HEK293 (cell line): ENCODE results near the gene CYP2S1.
A peak's percentile ranks its signal among the peaks of the same experiment; 100 is the strongest.

Experiments used
- CTCF ChIA-PET: fragments of 350-600 bp; formaldehyde crosslinking; extraction: SDS; loops from one replicate; lab custom pipeline; 2021; ENCODE audit warnings: antibody characterized with exemption; lab: Yijun Ruan, JAX
- POLR2A ChIA-PET: fragments of 300-600 bp; formaldehyde crosslinking; extraction: SDS; loops from one replicate; lab custom pipeline; 2020; ENCODE audit warnings: antibody characterized with exemption, inconsistent platforms; lab: Yijun Ruan, JAX
- H3K27ac ChIP-seq: fragments of 200-500 bp; sonication (Bioruptor generic); 2 replicates; pipeline ENCODE4 v1.5.1; 2014; ENCODE audit warnings: low read depth, low read length, control low read depth, inconsistent platforms; ENCODE audit errors: extremely low read depth
- H3K36me3 ChIP-seq, 2 experiments: fragments of 200-500 bp in 1 of 2; sonication (Bioruptor generic) in 1 of 2; 1 replicate in 1 of 2; 2 replicates in 1 of 2; pipeline ENCODE4 v1.5.1; 2014 to 2017; ENCODE audit warnings: inconsistent platforms in 2 of 2, low read length in 2 of 2; ENCODE audit not compliant: control insufficient read depth in 2 of 2, insufficient read depth in 1 of 2
- H3K4me1 ChIP-seq: fragments of 200-500 bp; sonication (Bioruptor generic); 2 replicates; pipeline ENCODE4 v1.5.1; 2014; ENCODE audit warnings: mild to moderate bottlenecking, low read length, inconsistent platforms; ENCODE audit not compliant: control insufficient read depth, insufficient read depth
- H3K4me3 ChIP-seq: 2 replicates; pipeline ENCODE4 v1.5.1; 2011; ENCODE audit warnings: low read depth, mild to moderate bottlenecking, control low read depth, low read length, moderate library complexity
- H3K9me3 ChIP-seq: fragments of 200-500 bp; sonication (Bioruptor generic); 2 replicates; pipeline ENCODE4 v1.5.1; 2014; ENCODE audit warnings: low read depth, low read length, inconsistent platforms; ENCODE audit not compliant: control insufficient read depth, insufficient read depth
- IKZF3 ChIP-seq: fragments of 450-650 bp; IDR thresholded peaks from 2 replicates; pipeline ENCODE4 v1.5.0; 2018; ENCODE audit warnings: missing biosample characterization, mild to moderate bottlenecking, missing genetic modification characterization, moderate library complexity
- PRDM2 ChIP-seq: fragments of 450-650 bp; formaldehyde crosslinking; IDR thresholded peaks from 2 replicates; pipeline ENCODE4 v1.5.1; 2016; ENCODE audit warnings: missing biosample characterization, missing genetic modification characterization, borderline replicate concordance
- SP7 ChIP-seq: fragments of 450-650 bp; formaldehyde crosslinking; IDR thresholded peaks from 2 replicates; pipeline ENCODE4 v1.5.1; 2016; ENCODE audit warnings: missing biosample characterization, missing genetic modification characterization
- ZBTB17 ChIP-seq: fragments of 450-650 bp; formaldehyde crosslinking; IDR thresholded peaks from 2 replicates; pipeline ENCODE4 v1.5.1; 2016; ENCODE audit warnings: missing biosample characterization, missing genetic modification characterization
- ZNF133 ChIP-seq: fragments of 450-650 bp; formaldehyde crosslinking; IDR thresholded peaks from 2 replicates; pipeline ENCODE4 v1.5.1; 2016; ENCODE audit warnings: missing biosample characterization, missing genetic modification characterization
- ZNF148 ChIP-seq: fragments of 450-650 bp; formaldehyde crosslinking; IDR thresholded peaks from 2 replicates; pipeline ENCODE4 v1.5.0; 2017; ENCODE audit warnings: missing biosample characterization, missing genetic modification characterization, borderline replicate concordance
- ZNF223 ChIP-seq: fragments of 450-650 bp; formaldehyde crosslinking; IDR thresholded peaks from 2 replicates; pipeline ENCODE4 v1.5.1; 2016; ENCODE audit warnings: missing biosample characterization, missing genetic modification characterization
- ZNF302 ChIP-seq: fragments of 450-650 bp; formaldehyde crosslinking; IDR thresholded peaks from 2 replicates; pipeline ENCODE4 v1.5.1; 2016; ENCODE audit warnings: missing biosample characterization, missing genetic modification characterization, low read depth
- ZNF311 ChIP-seq: fragments of 450-650 bp; formaldehyde crosslinking; IDR thresholded peaks from 2 replicates; pipeline ENCODE4 v1.5.1; 2017; ENCODE audit warnings: missing biosample characterization, missing genetic modification characterization, borderline replicate concordance
- ZNF362 ChIP-seq: fragments of 450-650 bp; formaldehyde crosslinking; IDR thresholded peaks from 2 replicates; pipeline ENCODE4 v1.5.1; 2016; ENCODE audit warnings: missing biosample characterization, missing genetic modification characterization
- ZNF510 ChIP-seq: fragments of 450-650 bp; formaldehyde crosslinking; IDR thresholded peaks from 2 replicates; pipeline ENCODE4 v1.5.1; 2018; ENCODE audit warnings: mild to moderate bottlenecking, missing genetic modification characterization, missing biosample characterization; ENCODE audit not compliant: insufficient replicate concordance
- ZNF513 ChIP-seq: fragments of 450-650 bp; IDR thresholded peaks from 2 replicates; pipeline ENCODE4 v1.5.1; 2018; ENCODE audit warnings: missing biosample characterization, missing genetic modification characterization
- ZNF558 ChIP-seq: fragments of 450-650 bp; formaldehyde crosslinking; IDR thresholded peaks from 2 replicates; pipeline ENCODE4 v1.5.1; 2016; ENCODE audit warnings: missing biosample characterization, missing genetic modification characterization
- ZNF561 ChIP-seq: fragments of 450-650 bp; IDR thresholded peaks from 2 replicates; pipeline ENCODE4 v1.5.1; 2018; ENCODE audit warnings: missing biosample characterization, missing genetic modification characterization, borderline replicate concordance
- ZNF621 ChIP-seq: fragments of 450-650 bp; formaldehyde crosslinking; IDR thresholded peaks from 2 replicates; pipeline ENCODE4 v1.5.1; 2017; ENCODE audit warnings: missing biosample characterization, missing genetic modification characterization
- ZNF777 ChIP-seq: fragments of 450-650 bp; formaldehyde crosslinking; IDR thresholded peaks from 2 replicates; pipeline ENCODE4 v1.5.1; 2017; ENCODE audit warnings: missing biosample characterization, missing genetic modification characterization, borderline replicate concordance
- ZNF837 ChIP-seq: fragments of 450-650 bp; formaldehyde crosslinking; IDR thresholded peaks from 2 replicates; pipeline ENCODE4 v1.5.1; 2016; ENCODE audit warnings: missing biosample characterization, missing genetic modification characterization
- ZNF843 ChIP-seq: fragments of 450-650 bp; formaldehyde crosslinking; IDR thresholded peaks from 2 replicates; pipeline ENCODE4 v1.5.1; 2016; ENCODE audit warnings: missing biosample characterization, missing genetic modification characterization
- ZXDB ChIP-seq: fragments of 450-650 bp; formaldehyde crosslinking; IDR thresholded peaks from 2 replicates; pipeline ENCODE4 v1.5.1; 2016; ENCODE audit warnings: missing biosample characterization, missing genetic modification characterization

CYP2S1 gene

GRCh38 chr19:41174297-41174928, 18.6 kb upstream of the CYP2S1 start:
- H3K36me3 ChIP-seq = no peaks in the 10 kb centered on the region
- peak; percentile 74 for TF ChIP-seq ZNF513
- TF ChIP-seq PRDM2 (tag by site-specific recombination) = no peak
- no peak for TF ChIP-seq ZNF148 (tag by site-specific recombination)
- TF ChIP-seq ZNF362 (tag by site-specific recombination) = no peak
- TF ChIP-seq ZNF561 (tag by site-specific recombination) = no peak
- TF ChIP-seq ZNF558 (tag by site-specific recombination) = no peak
- ChIA-PET POLR2A (no interaction called here), CTCF (interaction anchor here (0.8 to 1.5 kb wide), 4 partner anchors 13 to 368 kb away, joined by 3 to 4 read pairs (median 3); no protein-coding TSS in a partner anchor)
- H3K4me1 ChIP-seq = peaks cover 6% of the 10 kb centered on the region
- no peak overlapping the region for H3K4me3 ChIP-seq
- no peak overlapping the region for H3K27ac ChIP-seq
- no peaks in the 10 kb centered on the region for H3K9me3 ChIP-seq

- peaks cover 5% of the 10 kb centered on the region for H3K4me1 ChIP-seq
- no peaks in the 10 kb centered on the region for H3K9me3 ChIP-seq
- H3K4me3 ChIP-seq = no peak overlapping the region
- H3K36me3 ChIP-seq = no peaks in the 10 kb centered on the region
- H3K27ac ChIP-seq = no peak overlapping the region
- ChIA-PET POLR2A (no interaction called here), CTCF (interaction anchor here (0.6 to 1.3 kb wide), 6 partner anchors 21 to 1248 kb away, joined by 3 to 6 read pairs (median 4); no protein-coding TSS in a partner anchor)
- TF ChIP-seq ZNF843 (tag by site-specific recombination) = no peak
- no peak for TF ChIP-seq ZNF777 (tag by site-specific recombination)
- no peak for TF ChIP-seq ZNF510 (tag by site-specific recombination)
- no peak for TF ChIP-seq ZNF621 (tag by site-specific recombination)
- TF ChIP-seq ZNF223 (tag by site-specific recombination) = no peak
- no peak for TF ChIP-seq ZXDB (tag by site-specific recombination)
- TF ChIP-seq IKZF3 (tag by site-specific recombination) = no peak
- no peak for TF ChIP-seq ZNF133 (tag by site-specific recombination)
- TF ChIP-seq ZNF837 (tag by site-specific recombination) = no peak
- no peak for TF ChIP-seq ZNF302 (tag by site-specific recombination)
- no peak for TF ChIP-seq ZNF311
- 0 out of 2 replicates have a peak, but pooled peaks have one; percentile 14 for TF ChIP-seq SP7
- peak; percentile 78 for TF ChIP-seq ZBTB17
Measured at GRCh38 chr19:41175801-41176777, 16.9 kb upstream of the CYP2S1 start.
